HepG2 (cell line): ENCODE results near the gene B3GNT8. TPM values are rescaled to one million over a fixed set of nuclear protein-coding genes. Genes with fewer than 3 reads are reported as not detected.
A peak's percentile ranks its signal among the peaks of the same experiment; 100 is the strongest.

Experiments
- ATAC-seq: fragments of 200-7000 bp; cut with Tn5 transposase; 3 replicates; pipeline ENCODE4 v1.9.1; 2020; ENCODE audit warnings: mild to moderate bottlenecking, moderate library complexity
- BruUV-seq: library from RNA; stranded (reverse); fragments of 400-500 nt; replicated peaks from 2 replicates; lab custom pipeline; 2021; lab: Mats Ljungman, UMichigan
- CTCF ChIA-PET: fragments of 300-600 bp; formaldehyde crosslinking; extraction: SDS; loops from one replicate; lab custom pipeline; 2021; ENCODE audit warnings: low total read pairs, inconsistent platforms, low intra/inter-chr PET ratio; lab: Yijun Ruan, JAX
- POLR2A ChIA-PET: fragments of 350-600 bp; sonication (Branson Sonifier 250); formaldehyde crosslinking; loops from one replicate; lab custom pipeline; 2020; ENCODE audit warnings: antibody characterized with exemption, inconsistent platforms; lab: Yijun Ruan, JAX
- DNase-seq: peaks from one replicate; pipeline ENCODE4 v3.0.0-alpha.2; 2015; ENCODE audit warnings: low spot score
- FAIRE-seq: peaks from 3 replicates; lab custom pipeline; 2011; peaks lifted over from hg19 to GRCh38; lab: Jason Lieb, UNC
- H2AFZ ChIP-seq: one replicate; pipeline ENCODE4 v1.6.1; 2011; ENCODE audit warnings: low read length, inconsistent platforms
- H3K27ac ChIP-seq: fragments of 300-600 bp; 3 replicates; pipeline ENCODE4 v1.8.0; 2011; ENCODE audit warnings: mixed run types, mild to moderate bottlenecking, mixed read lengths, low read length, inconsistent platforms; ENCODE audit not compliant: insufficient read depth; ENCODE audit errors: extremely low read length
- H3K27me3 ChIP-seq, 2 experiments: fragments of 200-600 bp in 1 of 2; 2 replicates in 1 of 2; 3 replicates in 1 of 2; pipeline versions ENCODE4 v1.6.0 to v1.8.0; 2011; ENCODE audit warnings: low read length in 2 of 2, mild to moderate bottlenecking in 2 of 2, moderate library complexity in 2 of 2, inconsistent platforms in 1 of 2; ENCODE audit not compliant: insufficient read depth in 2 of 2, control insufficient read depth in 1 of 2
- H3K36me3 ChIP-seq, 2 experiments: fragments of 200-600 bp in 1 of 2; replicated peaks in 1 of 2; 2 replicates in 1 of 2; 3 replicates in 1 of 2; pipeline versions ENCODE4 v1.5.1 to v1.8.0; 2011; ENCODE audit warnings: low read length in 2 of 2, inconsistent platforms in 1 of 2; ENCODE audit not compliant: insufficient read depth in 2 of 2, control insufficient read depth in 1 of 2
- H3K4me1 ChIP-seq: 2 replicates; pipeline ENCODE4 v1.5.1; 2012; ENCODE audit warnings: low read length, inconsistent platforms; ENCODE audit not compliant: insufficient read depth
- H3K4me2 ChIP-seq: 2 replicates; pipeline ENCODE4 v1.6.0; 2011; ENCODE audit warnings: low read depth, low read length, inconsistent platforms
- H3K4me3 ChIP-seq, 3 experiments: fragments of 200-600 bp in 1 of 3; sonication (generic), shearing (Covaris generic) in 1 of 3; replicated peaks in 1 of 3; 2 replicates each; pipeline ENCODE4 v1.5.1; 2011 to 2016; ENCODE audit warnings: low read length in 3 of 3, inconsistent platforms in 2 of 3, low read depth in 2 of 3, mild to moderate bottlenecking in 2 of 3, control low read depth in 1 of 3, mixed read lengths in 1 of 3; ENCODE audit not compliant: insufficient read depth in 1 of 3
- H3K79me2 ChIP-seq: one replicate; pipeline ENCODE4 v1.6.1; 2011; ENCODE audit warnings: low read length, inconsistent platforms; ENCODE audit not compliant: insufficient read depth
- H3K9ac ChIP-seq: 2 replicates; pipeline ENCODE4 v1.6.0; 2011; ENCODE audit warnings: mild to moderate bottlenecking, low read depth, low read length, inconsistent platforms; ENCODE audit not compliant: insufficient read depth
- H3K9me3 ChIP-seq: 2 replicates; pipeline ENCODE4 v1.5.1; 2012; ENCODE audit warnings: mild to moderate bottlenecking, low read length
- H4K20me1 ChIP-seq: 2 replicates; pipeline ENCODE4 v1.6.0; 2011; ENCODE audit warnings: inconsistent platforms, mild to moderate bottlenecking, low read length, moderate library complexity; ENCODE audit not compliant: insufficient read depth
- CERS6 ChIP-seq: sonication (generic); formaldehyde crosslinking; IDR thresholded peaks from 2 replicates; pipeline ENCODE4 v1.5.0; 2020; ENCODE audit warnings: missing genetic modification reagents
- FOXC1 ChIP-seq: sonication (generic); formaldehyde crosslinking; IDR thresholded peaks from 2 replicates; pipeline ENCODE4 v1.8.0; 2022; ENCODE audit warnings: mild to moderate bottlenecking, missing genetic modification reagents, borderline replicate concordance
- FOXK1 ChIP-seq: sonication (generic); formaldehyde crosslinking; IDR thresholded peaks from 2 replicates; pipeline ENCODE4 v1.4.0; 2020; ENCODE audit warnings: low read depth, missing genetic modification reagents, borderline replicate concordance
- GATAD1 ChIP-seq: IDR thresholded peaks from 2 replicates; pipeline ENCODE4 v1.6.1; 2016; ENCODE audit warnings: missing genetic modification reagents, missing compliant biosample characterization
- HOXA5 ChIP-seq: sonication (generic); formaldehyde crosslinking; IDR thresholded peaks from 2 replicates; pipeline ENCODE4 v1.4.0; 2020; ENCODE audit warnings: missing genetic modification reagents
- KDM2A ChIP-seq: sonication (generic); formaldehyde crosslinking; IDR thresholded peaks from 2 replicates; pipeline ENCODE4 v1.4.0; 2020; ENCODE audit warnings: low read depth, missing genetic modification reagents, borderline replicate concordance
- MAZ ChIP-seq, 2 experiments: sonication (generic) in 1 of 2; formaldehyde crosslinking in 1 of 2; IDR thresholded peaks; 2 replicates each; pipeline versions ENCODE4 v1.5.0 to v1.6.1; 2012 to 2020; ENCODE audit warnings: low read depth in 2 of 2, mild to moderate bottlenecking in 2 of 2, borderline replicate concordance in 1 of 2, improper control_type of control experiment in 1 of 2, low read length in 1 of 2, missing genetic modification reagents in 1 of 2, moderate library complexity in 1 of 2
- MIXL1 ChIP-seq: IDR thresholded peaks from 2 replicates; pipeline ENCODE4 v1.6.1; 2016
- MXD4 ChIP-seq: IDR thresholded peaks from 2 replicates; pipeline ENCODE4 v1.6.1; 2016; ENCODE audit warnings: mild to moderate bottlenecking, missing biosample characterization, missing genetic modification reagents
- MYPOP ChIP-seq: sonication (generic); formaldehyde crosslinking; IDR thresholded peaks from 2 replicates; pipeline ENCODE4 v1.8.1; 2023; ENCODE audit warnings: mild to moderate bottlenecking, moderate library complexity, missing genetic modification reagents
- PBX2 ChIP-seq: IDR thresholded peaks from 2 replicates; pipeline ENCODE4 v1.6.1; 2016; ENCODE audit warnings: control low read depth
- REPIN1 ChIP-seq: sonication (generic); formaldehyde crosslinking; IDR thresholded peaks from 2 replicates; pipeline ENCODE4 v1.8.0; 2022; ENCODE audit warnings: missing genetic modification reagents, low read depth, mild to moderate bottlenecking, borderline replicate concordance
- SALL1 ChIP-seq: sonication (generic); formaldehyde crosslinking; IDR thresholded peaks from 2 replicates; pipeline ENCODE4 v1.8.0; 2022; ENCODE audit warnings: mild to moderate bottlenecking, missing genetic modification reagents
- SMC3 ChIP-seq: IDR thresholded peaks from 2 replicates; pipeline ENCODE4 v1.6.1; 2011; ENCODE audit warnings: low read length, improper control_type of control experiment
- SNAPC2 ChIP-seq: sonication (generic); formaldehyde crosslinking; IDR thresholded peaks from 2 replicates; pipeline ENCODE4 v1.8.1; 2022; ENCODE audit warnings: mild to moderate bottlenecking, missing genetic modification reagents
- YY1 ChIP-seq: IDR thresholded peaks from 2 replicates; pipeline ENCODE4 v1.6.1; 2011; ENCODE audit warnings: low read length, low read depth, moderate library complexity, mild to moderate bottlenecking; ENCODE audit not compliant: insufficient read depth, insufficient replicate concordance
- ZNF558 ChIP-seq: sonication (generic); formaldehyde crosslinking; IDR thresholded peaks from 2 replicates; pipeline ENCODE4 v1.9.0; 2022; ENCODE audit warnings: mild to moderate bottlenecking, missing genetic modification reagents, borderline replicate concordance
- ZNF761 ChIP-seq: sonication (generic); formaldehyde crosslinking; conservative IDR thresholded peaks from 2 replicates; pipeline ENCODE4 v1.4.0; 2020; ENCODE audit warnings: mild to moderate bottlenecking, missing genetic modification reagents
- ZNF839 ChIP-seq: sonication (generic); formaldehyde crosslinking; IDR thresholded peaks from 2 replicates; pipeline ENCODE4 v1.4.0; 2020; ENCODE audit warnings: missing genetic modification reagents, mild to moderate bottlenecking, borderline replicate concordance
- WGBS: methylation state at CpG from one replicate; pipeline ENCODE4 v1.1.6; 2017; ENCODE audit warnings: low lambda C conversion rate; 5-methylcytosine and 5-hydroxymethylcytosine counted together
- in situ Hi-C: cut with HindIII; loops from 2 replicates; pipeline ENCODE4 v1.10.0; 2017; ENCODE audit warnings: low pct_unique_long_range_greater_than_20kb; ENCODE audit not compliant: extremely low pct_ligation_motif_present
- intact Hi-C: fragments of 100-400 bp; cut with micrococcal nuclease; formaldehyde crosslinking; loops from one replicate; pipeline ENCODE4 v1.10.0; 2022; ENCODE audit not compliant: unreplicated experiment
- polyA plus RNA-seq, 8 experiments: library from polyadenylated mRNA; depleted of rRNA in 3 of 8; stranded (reverse) in 7 of 8; unstranded in 1 of 8; fragments of >200 nt; fragmentation: Illumina TruSeq in 4 of 8; extraction: Trizol in 4 of 8; gene quantifications; 2 replicates each; pipeline versions ENCODE4 v1.2.1 to v1.2.3, GENCODE V29; 2011 to 2016; ENCODE audit warnings: low read depth in 4 of 8, missing spikeins in 1 of 8, mixed read lengths in 1 of 8; ENCODE audit not compliant: insufficient read depth in 1 of 8
- total RNA-seq, 5 experiments: library from RNA; depleted of rRNA; stranded (reverse); fragments of >200 nt; fragmentation: Illumina TruSeq; extraction: Trizol; gene quantifications; 2 replicates each; pipeline ENCODE4 v1.2.3, GENCODE V29; 2016; ENCODE audit warnings: low read depth in 1 of 5

The B3GNT8 gene
- total and polyA plus RNA-seq, 2 of the 13 experiments (the other 11 are each of a cell fraction or from before 2014, with no cell fraction given) = 0.26 to 1.9 TPM

DNA sequence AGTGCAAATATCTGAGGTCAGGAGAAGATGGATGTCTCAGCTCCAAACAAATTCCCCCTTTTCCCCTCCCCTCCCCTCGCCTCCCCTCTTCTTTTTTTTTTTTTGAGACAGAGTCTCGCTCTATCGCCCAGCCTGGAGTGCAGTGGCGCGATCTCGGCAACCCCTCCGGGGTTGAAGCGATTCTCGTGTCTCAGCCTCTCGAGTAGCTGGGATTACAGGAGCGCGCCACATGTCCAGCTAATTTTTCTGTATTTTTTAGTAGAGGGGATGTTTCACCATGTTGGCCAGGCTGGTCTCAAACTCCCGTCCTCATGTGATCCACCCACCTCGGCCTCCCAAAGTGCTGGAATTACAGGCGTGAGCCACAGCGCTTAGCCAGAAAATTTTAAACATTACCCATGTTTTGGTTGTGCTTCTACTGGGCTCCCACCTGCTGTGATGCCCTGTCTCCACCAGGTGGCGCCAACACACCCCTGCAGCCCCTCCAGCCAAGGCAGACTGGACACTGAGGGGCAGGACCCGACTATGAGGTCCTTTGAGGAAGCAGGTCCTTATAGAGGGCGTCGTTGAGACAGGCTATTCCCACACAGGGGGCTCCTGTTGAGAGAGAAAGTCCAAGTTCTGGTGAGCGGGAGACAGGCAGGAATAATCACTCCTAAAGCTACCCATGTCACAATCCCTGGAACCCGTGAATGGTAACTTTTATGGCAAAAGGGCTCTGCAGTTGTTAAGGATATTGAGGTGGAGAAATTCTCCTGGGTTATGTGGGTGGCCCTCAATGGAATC lies 22.1 kb upstream of the B3GNT8 start:
- in situ Hi-C loops = no loop called here
- H3K4me3 ChIP-seq = no peak overlapping the region
- FAIRE-seq (peak; percentile 55), ATAC-seq (peak; percentile 95), DNase-seq (peak; percentile 59)
- no peaks in the 10 kb centered on the region for H4K20me1 ChIP-seq
- H3K4me2 ChIP-seq = peak overlapping the region; percentile 58
- no peak overlapping the region for H2AFZ ChIP-seq
- peaks cover 0 to 4% of the 10 kb centered on the region in 2 experiments; a peak in 1 of 5 replicates for H3K27me3 ChIP-seq
- H3K9ac ChIP-seq = no peak overlapping the region
- H3K27ac ChIP-seq = no peak overlapping the region
- WGBS = 19% methylated on average over 21 of the region's 22 CpGs
- no peaks in the 10 kb centered on the region for H3K9me3 ChIP-seq
- 0 out of 2 replicates have a peak, but pooled peaks cover 4% of the 10 kb centered on the region for H3K4me1 ChIP-seq
- ChIA-PET POLR2A (interaction anchor here (1.2 to 2.1 kb wide), 2 partner anchors 10 to 114 kb away, joined by 4 to 10 read pairs; partner anchors contain the start of gene DMAC2), CTCF (interaction anchor here (1.3 to 2.9 kb wide), 5 partner anchors 88 to 121 kb away, joined by 4 to 37 read pairs (median 12); no protein-coding TSS in a partner anchor)
- BruUV-seq = no TSS peak
- intact Hi-C loops = loop anchor here (1.0 kb wide), 3 partner anchors 42 to 121 kb away; no protein-coding TSS in a partner anchor
- no peaks in the 10 kb centered on the region for H3K36me3 ChIP-seq
- no peaks in the 10 kb centered on the region for H3K79me2 ChIP-seq
- TF ChIP-seq MYPOP (CRISPR knock-in tag) (no peak), HOXA5 (CRISPR knock-in tag) (0 out of 2 replicates have a peak, but pooled peaks have one; percentile 28), SALL1 (CRISPR knock-in tag) (peak; percentile 37; the same call in 1 of the 2 replicates), SNAPC2 (CRISPR knock-in tag) (no peak), PBX2 (no peak), REPIN1 (CRISPR knock-in tag) (0 out of 2 replicates have a peak, but pooled peaks have one; percentile 40), CERS6 (CRISPR knock-in tag) (no peak), YY1 (peak; percentile 29), ZNF558 (no peak), MIXL1 (CRISPR knock-in tag) (peak; percentile 46; the same call in 1 of the 2 replicates), KDM2A (peak; percentile 57; the same call in 1 of the 2 replicates), MAZ (IDR thresholded peaks at IDR 0.05; ENCODE audit: borderline replicate concordance, low read depth, low read length) (no peak), MAZ (CRISPR knock-in tag; IDR thresholded peaks at IDR 0.05; ENCODE audit: low read depth) (0 out of 2 replicates have a peak, but pooled peaks have one; percentile 41), MXD4 (CRISPR knock-in tag) (0 out of 2 replicates have a peak, but pooled peaks have one; percentile 26), ZNF761 (CRISPR knock-in tag) (no peak), ZNF839 (CRISPR knock-in tag) (no peak), FOXK1 (CRISPR knock-in tag) (peak; percentile 76; the same call in 1 of the 2 replicates), SMC3 (peak; percentile 89), FOXC1 (peak; percentile 58; the same call in 1 of the 2 replicates), GATAD1 (CRISPR knock-in tag) (0 out of 2 replicates have a peak, but pooled peaks have one; percentile 25)
